PC-3 (cell line): Measurements from ENCODE around the gene RCCD1. TPM values are rescaled to one million over a fixed set of nuclear protein-coding genes. Genes with fewer than 3 reads are reported as not detected.

Experiments used
- ATAC-seq: fragments of 200-7000 bp; cut with Tn5 transposase; 2 replicates; pipeline ENCODE4 v1.9.1; 2020; ENCODE audit warnings: mild to moderate bottlenecking, moderate library complexity
- BruUV-seq: library from RNA; stranded (reverse); fragments of 400-500 nt; replicated peaks from 2 replicates; lab custom pipeline; 2021; lab: Mats Ljungman, UMichigan
- CTCF ChIA-PET: fragments of 300-600 bp; sonication (Branson Sonifier 250); formaldehyde crosslinking; loops from one replicate; lab custom pipeline; 2022; ENCODE audit warnings: antibody characterized with exemption; lab: Charles Lee
- POLR2A ChIA-PET: fragments of 300-600 bp; sonication (Branson Sonifier 250); formaldehyde crosslinking; loops from one replicate; lab custom pipeline; 2022; ENCODE audit warnings: antibody characterized with exemption; ENCODE audit not compliant: unreplicated experiment; lab: Charles Lee
- DNase-seq: peaks from one replicate; pipeline ENCODE4 v3.0.0-alpha.2; 2015
- H2AFZ ChIP-seq: fragments of 300-600 bp; sonication (generic); 2 replicates; pipeline ENCODE4 v1.6.0; 2016; ENCODE audit warnings: antibody characterized with exemption, low read length
- H3F3A ChIP-seq: fragments of 300-600 bp; sonication (generic); one replicate; pipeline ENCODE4 v1.6.0; 2017; ENCODE audit warnings: antibody characterized with exemption, low read length, control low read depth, mild to moderate bottlenecking; ENCODE audit not compliant: unreplicated experiment
- H3K27ac ChIP-seq: fragments of 300-600 bp; sonication (generic); 2 replicates; pipeline ENCODE4 v1.5.1; 2016; ENCODE audit warnings: mild to moderate bottlenecking, low read length
- H3K27me3 ChIP-seq: fragments of 300-600 bp; sonication (generic); 2 replicates; pipeline ENCODE4 v1.6.1; 2016; ENCODE audit warnings: low read length, mixed read lengths
- H3K36me3 ChIP-seq: fragments of 300-600 bp; sonication (generic); 2 replicates; pipeline ENCODE4 v1.6.1; 2016; ENCODE audit warnings: low read depth, mixed run types, low read length, mixed read lengths
- H3K4me1 ChIP-seq: fragments of 300-600 bp; sonication (generic); 2 replicates; pipeline ENCODE4 v1.5.1; 2016; ENCODE audit warnings: low read length; ENCODE audit not compliant: insufficient read depth
- H3K4me2 ChIP-seq: fragments of 300-600 bp; sonication (generic); 2 replicates; pipeline ENCODE4 v1.6.0; 2016; ENCODE audit warnings: low read length
- H3K4me3 ChIP-seq: fragments of 300-600 bp; sonication (generic); 2 replicates; pipeline ENCODE4 v1.5.1; 2016; ENCODE audit warnings: mild to moderate bottlenecking, low read length, mixed read lengths
- H3K79me2 ChIP-seq: fragments of 300-600 bp; sonication (generic); 2 replicates; pipeline ENCODE4 v1.6.1; 2017; ENCODE audit warnings: low read length, mixed read lengths
- H3K9ac ChIP-seq: fragments of 300-600 bp; sonication (generic); 2 replicates; pipeline ENCODE4 v1.6.0; 2016; ENCODE audit warnings: mild to moderate bottlenecking, low read length
- H3K9me2 ChIP-seq: fragments of 300-600 bp; sonication (generic); replicated peaks from 2 replicates; pipeline ENCODE4 v1.6.1; 2016; ENCODE audit warnings: mixed run types, low read length, mixed read lengths
- H3K9me3 ChIP-seq: fragments of 300-600 bp; sonication (generic); 2 replicates; pipeline ENCODE4 v1.6.1; 2016; ENCODE audit warnings: low read length, mixed read lengths
- H4K20me1 ChIP-seq: fragments of 300-600 bp; sonication (generic); 2 replicates; pipeline ENCODE4 v1.6.1; 2016; ENCODE audit warnings: low read length, mixed read lengths
- EZH2 ChIP-seq: fragments of 300-600 bp; sonication (generic); IDR thresholded peaks from one replicate; pipeline ENCODE4 v1.6.1; 2017; ENCODE audit warnings: antibody characterized with exemption, mild to moderate bottlenecking, low read length; ENCODE audit not compliant: unreplicated experiment
- EZH2phosphoT487 ChIP-seq: fragments of 300-600 bp; sonication (generic); IDR thresholded peaks from 2 replicates; pipeline ENCODE4 v1.6.1; 2018; ENCODE audit warnings: mild to moderate bottlenecking, antibody characterized with exemption, low read length, borderline replicate concordance
- intact Hi-C: fragments of 100-400 bp; cut with micrococcal nuclease; formaldehyde crosslinking; loops from 2 replicates; pipeline ENCODE4 v1.9.0; 2023
- total RNA-seq: library from RNA; depleted of rRNA; stranded (reverse); fragments of >200 nt; gene quantifications from 2 replicates; pipeline ENCODE4 v1.2.3, GENCODE V29; 2014
- TF ChIP-seq, protein P1 (sequence below): fragments of 300-600 bp; sonication (generic); conservative IDR thresholded peaks from 2 replicates; pipeline ENCODE4 v1.5.1; 2017; ENCODE audit warnings: antibody characterized with exemption, low read depth, mild to moderate bottlenecking, low read length

Gene RCCD1
- total RNA-seq, 1 experiment from 2014 or later = 9.2 TPM

DNA sequence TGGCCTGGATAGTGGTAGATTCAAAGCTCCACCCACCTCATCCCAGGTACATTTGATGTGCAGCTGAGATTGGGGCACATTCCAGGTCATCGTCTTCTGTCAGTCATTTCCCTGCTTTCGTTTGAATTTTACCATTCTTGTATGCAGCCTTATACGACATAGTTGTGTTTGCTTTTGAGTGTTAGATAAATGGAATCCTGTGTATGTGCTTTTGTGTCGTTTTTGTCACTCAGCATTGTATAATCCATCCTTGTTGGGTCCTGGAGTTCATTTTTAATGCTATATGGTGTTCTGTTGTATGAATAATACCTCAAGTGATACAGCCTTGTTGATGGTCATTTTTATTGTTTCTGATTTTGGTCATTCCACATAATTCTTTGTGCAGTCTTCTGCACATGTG, 7.3 kb downstream of the RCCD1 start:
- Histone ChIP-seq H3K4me3 (no peak overlapping the region), H3K4me2 (no peak overlapping the region), H3K4me1 (0 out of 2 replicates have a peak, but pooled peaks cover 8% of the 10 kb centered on the region), H3K79me2 (peaks cover 10% of the 10 kb centered on the region), H2AFZ (no peak overlapping the region), H3K27ac (no peak overlapping the region), H3K36me3 (peaks cover 17% of the 10 kb centered on the region), H3K9me2 (no peaks in the 10 kb centered on the region), H3F3A (no peaks in the 10 kb centered on the region), H3K27me3 (no peaks in the 10 kb centered on the region), H3K9ac (no peak overlapping the region), H4K20me1 (no peaks in the 10 kb centered on the region), H3K9me3 (no peaks in the 10 kb centered on the region)
- no TSS peak for BruUV-seq
- intact Hi-C loops = no loop called here
- no peak for ATAC-seq
- ChIA-PET POLR2A (no interaction called here), CTCF (no interaction called here)
- DNase-seq = no peak
- TF ChIP-seq, protein P1, sequence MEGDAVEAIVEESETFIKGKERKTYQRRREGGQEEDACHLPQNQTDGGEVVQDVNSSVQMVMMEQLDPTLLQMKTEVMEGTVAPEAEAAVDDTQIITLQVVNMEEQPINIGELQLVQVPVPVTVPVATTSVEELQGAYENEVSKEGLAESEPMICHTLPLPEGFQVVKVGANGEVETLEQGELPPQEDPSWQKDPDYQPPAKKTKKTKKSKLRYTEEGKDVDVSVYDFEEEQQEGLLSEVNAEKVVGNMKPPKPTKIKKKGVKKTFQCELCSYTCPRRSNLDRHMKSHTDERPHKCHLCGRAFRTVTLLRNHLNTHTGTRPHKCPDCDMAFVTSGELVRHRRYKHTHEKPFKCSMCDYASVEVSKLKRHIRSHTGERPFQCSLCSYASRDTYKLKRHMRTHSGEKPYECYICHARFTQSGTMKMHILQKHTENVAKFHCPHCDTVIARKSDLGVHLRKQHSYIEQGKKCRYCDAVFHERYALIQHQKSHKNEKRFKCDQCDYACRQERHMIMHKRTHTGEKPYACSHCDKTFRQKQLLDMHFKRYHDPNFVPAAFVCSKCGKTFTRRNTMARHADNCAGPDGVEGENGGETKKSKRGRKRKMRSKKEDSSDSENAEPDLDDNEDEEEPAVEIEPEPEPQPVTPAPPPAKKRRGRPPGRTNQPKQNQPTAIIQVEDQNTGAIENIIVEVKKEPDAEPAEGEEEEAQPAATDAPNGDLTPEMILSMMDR = no peak

DNA sequence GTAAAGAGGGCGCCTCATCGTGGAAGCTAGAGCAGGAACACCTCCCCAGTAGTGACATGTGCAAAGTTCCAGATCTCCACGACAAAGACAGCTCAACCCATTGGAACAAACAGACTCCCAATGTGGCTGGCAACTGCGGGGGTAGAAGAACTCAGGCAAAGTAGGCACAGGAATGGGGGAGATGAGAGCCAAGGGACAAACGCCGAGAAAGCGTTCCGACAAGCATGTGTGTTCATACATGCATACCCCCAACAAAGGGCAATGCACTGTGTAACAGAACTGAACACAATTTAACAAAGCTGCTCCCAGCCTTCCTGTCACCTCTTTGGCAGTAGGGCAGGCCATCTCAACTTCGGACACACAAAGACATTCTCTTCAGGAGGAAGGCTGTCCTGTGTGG, 11.6 kb downstream of the RCCD1 start:
- H3K4me1 ChIP-seq = no peaks in the 10 kb centered on the region
- H3K27ac ChIP-seq = no peak overlapping the region
- no peak overlapping the region for H3K4me3 ChIP-seq
- intact Hi-C loops = no loop called here
- no peaks in the 10 kb centered on the region for H3K27me3 ChIP-seq
- no peaks in the 10 kb centered on the region for H4K20me1 ChIP-seq
- H2AFZ ChIP-seq = no peak overlapping the region
- no peak for DNase-seq
- peaks cover 53% of the 10 kb centered on the region for H3K36me3 ChIP-seq
- H3K79me2 ChIP-seq = no peaks in the 10 kb centered on the region
- no peak overlapping the region for H3K9ac ChIP-seq
- no peaks in the 10 kb centered on the region for H3K9me2 ChIP-seq
- no peaks in the 10 kb centered on the region for H3K9me3 ChIP-seq
- POLR2A ChIA-PET = no interaction called here
- H3K4me2 ChIP-seq = no peak overlapping the region
- BruUV-seq = TSS peak; percentile 43
- CTCF ChIA-PET = no interaction called here
- TF ChIP-seq EZH2phosphoT487 (no peak), EZH2 (no peak)
- TF ChIP-seq, protein P1 = no peak
- H3F3A ChIP-seq = no peaks in the 10 kb centered on the region
- no peak for ATAC-seq

DNA sequence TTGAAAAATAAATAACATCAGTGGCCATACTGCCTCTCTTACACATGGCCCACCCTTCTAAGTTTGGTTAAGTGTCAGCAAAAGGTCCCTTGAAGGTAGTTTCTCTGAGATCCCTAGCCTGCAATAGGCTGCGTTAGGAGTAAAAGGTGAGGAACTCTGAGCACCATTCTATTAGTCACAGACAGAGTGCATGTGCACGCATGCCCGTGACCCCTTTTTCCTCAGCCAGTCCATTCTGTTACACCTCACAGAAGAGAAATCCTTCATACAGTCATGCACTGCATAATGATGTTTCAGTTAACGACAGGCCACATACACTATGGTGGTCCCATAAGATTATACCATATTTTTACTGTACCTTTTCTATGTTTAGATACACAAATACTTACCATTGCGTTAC, 12.5 kb downstream of the RCCD1 start:
- H3K79me2 ChIP-seq = no peaks in the 10 kb centered on the region
- no peaks in the 10 kb centered on the region for H3F3A ChIP-seq
- no peak overlapping the region for H3K27ac ChIP-seq
- intact Hi-C loops = no loop called here
- POLR2A ChIA-PET = no interaction called here
- no peak for ATAC-seq
- H3K4me1 ChIP-seq = no peaks in the 10 kb centered on the region
- peaks cover 50% of the 10 kb centered on the region for H3K36me3 ChIP-seq
- no peaks in the 10 kb centered on the region for H3K27me3 ChIP-seq
- BruUV-seq = no TSS peak
- H3K9ac ChIP-seq = no peak overlapping the region
- no peak overlapping the region for H2AFZ ChIP-seq
- H4K20me1 ChIP-seq = no peaks in the 10 kb centered on the region
- CTCF ChIA-PET = no interaction called here
- no peak overlapping the region for H3K4me3 ChIP-seq
- DNase-seq = no peak
- no peaks in the 10 kb centered on the region for H3K9me3 ChIP-seq
- no peaks in the 10 kb centered on the region for H3K9me2 ChIP-seq
- no peak overlapping the region for H3K4me2 ChIP-seq
- TF ChIP-seq EZH2 (no peak), EZH2phosphoT487 (no peak)
- TF ChIP-seq, protein P1 = no peak
